ENCODE measurements around the gene XXYLT1.

Gene XXYLT1

GRCh38 chr3:195140816-195141793, 129.9 kb downstream of the XXYLT1 start:
- DNase-seq: no peak
- Histone ChIP-seq H3K4me3 (ENCODE audit: low read depth, low read length) (no peak overlapping the region), H3K27me3 (ENCODE audit: insufficient read depth, low read depth, severe bottlenecking) (no peaks in the 10 kb centered on the region), H3K27ac (no peak overlapping the region), H3K36me3 (no peaks in the 10 kb centered on the region), H3K9me3 (ENCODE audit: severe bottlenecking) (no peaks in the 10 kb centered on the region)
- no peak for TF ChIP-seq CTCF (IDR thresholded peaks at IDR 0.05; ENCODE audit: low read depth, low read length)

GRCh38 chr3:195140410-195140809, 130.5 kb downstream of the XXYLT1 start:
- no peak for TF ChIP-seq CTCF (IDR thresholded peaks at IDR 0.05; ENCODE audit: low read depth, low read length)
- Histone ChIP-seq H3K36me3 (no peaks in the 10 kb centered on the region), H3K9me3 (ENCODE audit: severe bottlenecking) (no peaks in the 10 kb centered on the region), H3K27ac (no peak overlapping the region), H3K4me3 (ENCODE audit: low read depth, low read length) (no peak overlapping the region), H3K27me3 (ENCODE audit: insufficient read depth, low read depth, severe bottlenecking) (no peaks in the 10 kb centered on the region)
- DNase-seq: no peak

GRCh38 chr3:195139876-195140240, 131.1 kb downstream of the XXYLT1 start:
- no peak overlapping the region for H3K4me3 ChIP-seq (ENCODE audit: low read depth, low read length)
- H3K36me3 ChIP-seq: no peaks in the 10 kb centered on the region
- no peak overlapping the region for H3K27ac ChIP-seq
- TF ChIP-seq CTCF (IDR thresholded peaks at IDR 0.05; ENCODE audit: low read depth, low read length): no peak
- no peaks in the 10 kb centered on the region for H3K9me3 ChIP-seq (ENCODE audit: severe bottlenecking)
- DNase-seq: no peak
- no peaks in the 10 kb centered on the region for H3K27me3 ChIP-seq (ENCODE audit: insufficient read depth, low read depth, severe bottlenecking)

GRCh38 chr3:195139091-195139875, 131.7 kb downstream of the XXYLT1 start:
- Histone ChIP-seq H3K27me3 (ENCODE audit: insufficient read depth, low read depth, severe bottlenecking) (no peaks in the 10 kb centered on the region), H3K4me3 (ENCODE audit: low read depth, low read length) (no peak overlapping the region), H3K9me3 (ENCODE audit: severe bottlenecking) (no peaks in the 10 kb centered on the region), H3K36me3 (no peaks in the 10 kb centered on the region), H3K27ac (no peak overlapping the region)
- no peak for TF ChIP-seq CTCF (IDR thresholded peaks at IDR 0.05; ENCODE audit: low read depth, low read length)
- no peak for DNase-seq

- no peak overlapping the region for H3K4me3 ChIP-seq (ENCODE audit: low read depth, low read length)
- TF ChIP-seq CTCF (IDR thresholded peaks at IDR 0.05; ENCODE audit: low read depth, low read length): no peak
- H3K27ac ChIP-seq: no peak overlapping the region
- no peak for DNase-seq
- no peaks in the 10 kb centered on the region for H3K9me3 ChIP-seq (ENCODE audit: severe bottlenecking)
- H3K36me3 ChIP-seq: no peaks in the 10 kb centered on the region
- H3K27me3 ChIP-seq (ENCODE audit: insufficient read depth, low read depth, severe bottlenecking): no peaks in the 10 kb centered on the region
These were observed 133.0 kb downstream of the XXYLT1 start for GRCh38 chr3:195137638-195138588.
